Femur (tissue), 1 donor: ENCODE data around the gene ITPRIPL1.
A peak's percentile ranks its signal among the peaks of the same experiment; 100 is the strongest.
"Not testable (repeated sequence)": the region's sequence is repeated elsewhere in the genome, so short reads cannot be mapped to it uniquely, and the experiment has no call there.

Experiments used
- DNase-seq: peaks from one replicate; pipeline ENCODE4 v3.0.0-alpha.2; 2017

Gene ITPRIPL1

GRCh38 chr2:96325041-96325883 is at the start of gene ITPRIPL1:
ITPRIPL1 (plus strand) TSS chr2:96325317; CDS start chr2:96325840, 523 bp downstream.
- peak; percentile 44 for DNase-seq

- no peak for DNase-seq
Measured at GRCh38 chr2:96276787-96277499, 48.2 kb upstream of the ITPRIPL1 start.

- DNase-seq, result no peak
Measured at GRCh38 chr2:96287273-96287856, 37.8 kb upstream of the ITPRIPL1 start.

GRCh38 chr2:96291751-96292150 is 33.4 kb upstream of the ITPRIPL1 start:
- DNase-seq, result no peak

- not testable (repeated sequence) for DNase-seq
Measured at GRCh38 chr2:96294271-96294670, 30.8 kb upstream of the ITPRIPL1 start.

GRCh38 chr2:96296925-96297324 is 28.2 kb upstream of the ITPRIPL1 start:
- DNase-seq, result no peak

GRCh38 chr2:96301865-96302264 is 23.3 kb upstream of the ITPRIPL1 start:
- DNase-seq, result no peak

GRCh38 chr2:96304606-96305005 is 20.5 kb upstream of the ITPRIPL1 start:
- no peak for DNase-seq

- DNase-seq, result peak; percentile 92
Measured at GRCh38 chr2:96305091-96305978, 19.8 kb upstream of the ITPRIPL1 start, which contains the start of gene SNRNP200. SNRNP200 (minus strand) TSS chr2:96305546; CDS start chr2:96305437, 109 bp downstream.

GRCh38 chr2:96305979-96306308 is 19.2 kb upstream of the ITPRIPL1 start:
- DNase-seq, result no peak

- no peak for DNase-seq
Measured at GRCh38 chr2:96306370-96306769, 18.7 kb upstream of the ITPRIPL1 start.

GRCh38 chr2:96308248-96308647 is 16.9 kb upstream of the ITPRIPL1 start:
- DNase-seq, result no peak

- no peak for DNase-seq
Measured at GRCh38 chr2:96315005-96315399, 10.1 kb upstream of the ITPRIPL1 start.

GRCh38 chr2:96315400-96316071 is 9.6 kb upstream of the ITPRIPL1 start:
- peak; percentile 64 for DNase-seq

- DNase-seq, result no peak
Measured at GRCh38 chr2:96316999-96317398, 8.1 kb upstream of the ITPRIPL1 start.

- DNase-seq, result no peak
Measured at GRCh38 chr2:96317584-96317997, 7.5 kb upstream of the ITPRIPL1 start.

- DNase-seq, result no peak
Measured at GRCh38 chr2:96318723-96319122, 6.4 kb upstream of the ITPRIPL1 start.

- no peak for DNase-seq
Measured at GRCh38 chr2:96319396-96319795, 5.7 kb upstream of the ITPRIPL1 start.

GRCh38 chr2:96320326-96320725 is 4.8 kb upstream of the ITPRIPL1 start:
- no peak for DNase-seq

GRCh38 chr2:96320728-96321622 is 4.1 kb upstream of the ITPRIPL1 start:
- DNase-seq, result peak; percentile 53

GRCh38 chr2:96323849-96324248 is 1.3 kb upstream of the ITPRIPL1 start:
- no peak for DNase-seq
